NCI-H128 (cell line): ENCODE results near the gene FILIP1L.
"Not testable (repeated sequence)": the region's sequence is repeated elsewhere in the genome, so short reads cannot be mapped to it uniquely, and the experiment has no call there.

Experiments used
- DNase-seq: peaks from one replicate; lab custom pipeline; 2025; ENCODE audit not compliant: unreplicated experiment; lab: John Stamatoyannopoulos, UW

The FILIP1L gene

GRCh38 chr3:99852851-99853250, 261.4 kb downstream of the FILIP1L start:
- no peak for DNase-seq

GRCh38 chr3:99851955-99852354, 262.3 kb downstream of the FILIP1L start:
- no peak for DNase-seq

GRCh38 chr3:99850608-99851007, 263.7 kb downstream of the FILIP1L start:
- no peak for DNase-seq

- DNase-seq, result no peak
Observed at GRCh38 chr3:99848433-99848832, 265.9 kb downstream of the FILIP1L start.

GRCh38 chr3:99846477-99847160, 267.7 kb downstream of the FILIP1L start:
- no peak for DNase-seq

- DNase-seq, result no peak
Observed at GRCh38 chr3:99845999-99846398, 268.3 kb downstream of the FILIP1L start.

- DNase-seq, result no peak
Observed at GRCh38 chr3:99845331-99845730, 269.0 kb downstream of the FILIP1L start.

GRCh38 chr3:99843590-99844258, 270.6 kb downstream of the FILIP1L start:
- DNase-seq, result no peak

GRCh38 chr3:99842826-99843589, 271.3 kb downstream of the FILIP1L start:
- DNase-seq, result no peak

- DNase-seq, result not testable (repeated sequence)
Observed at GRCh38 chr3:99841949-99842348, 272.4 kb downstream of the FILIP1L start.

- DNase-seq, result no peak
Observed at GRCh38 chr3:99839613-99840012, 274.7 kb downstream of the FILIP1L start.

- DNase-seq, result no peak
Observed at GRCh38 chr3:99838755-99839154, 275.5 kb downstream of the FILIP1L start.

GRCh38 chr3:99837715-99838114, 276.6 kb downstream of the FILIP1L start:
- DNase-seq, result no peak

GRCh38 chr3:99836681-99837080, 277.6 kb downstream of the FILIP1L start:
- no peak for DNase-seq

- no peak for DNase-seq
Observed at GRCh38 chr3:99834211-99834957, 279.9 kb downstream of the FILIP1L start.

- no peak for DNase-seq
Observed at GRCh38 chr3:99833617-99834205, 280.6 kb downstream of the FILIP1L start.

GRCh38 chr3:99829844-99830243, 284.5 kb downstream of the FILIP1L start:
- no peak for DNase-seq

- DNase-seq, result no peak
Observed at GRCh38 chr3:99825004-99825640, 289.2 kb downstream of the FILIP1L start.

GRCh38 chr3:99823723-99824711, 290.3 kb downstream of the FILIP1L start:
- no peak for DNase-seq
